ENCODE measurements around the gene NRG3. TPM values are rescaled to one million over a fixed set of nuclear protein-coding genes. Genes with fewer than 3 reads are reported as not detected.

Gene NRG3
- total and polyA plus RNA-seq, 2 of the 8 experiments (the other 6 are each of a cell fraction or from before 2014, with no cell fraction given) = 4.2 to 5.0 TPM

DNA sequence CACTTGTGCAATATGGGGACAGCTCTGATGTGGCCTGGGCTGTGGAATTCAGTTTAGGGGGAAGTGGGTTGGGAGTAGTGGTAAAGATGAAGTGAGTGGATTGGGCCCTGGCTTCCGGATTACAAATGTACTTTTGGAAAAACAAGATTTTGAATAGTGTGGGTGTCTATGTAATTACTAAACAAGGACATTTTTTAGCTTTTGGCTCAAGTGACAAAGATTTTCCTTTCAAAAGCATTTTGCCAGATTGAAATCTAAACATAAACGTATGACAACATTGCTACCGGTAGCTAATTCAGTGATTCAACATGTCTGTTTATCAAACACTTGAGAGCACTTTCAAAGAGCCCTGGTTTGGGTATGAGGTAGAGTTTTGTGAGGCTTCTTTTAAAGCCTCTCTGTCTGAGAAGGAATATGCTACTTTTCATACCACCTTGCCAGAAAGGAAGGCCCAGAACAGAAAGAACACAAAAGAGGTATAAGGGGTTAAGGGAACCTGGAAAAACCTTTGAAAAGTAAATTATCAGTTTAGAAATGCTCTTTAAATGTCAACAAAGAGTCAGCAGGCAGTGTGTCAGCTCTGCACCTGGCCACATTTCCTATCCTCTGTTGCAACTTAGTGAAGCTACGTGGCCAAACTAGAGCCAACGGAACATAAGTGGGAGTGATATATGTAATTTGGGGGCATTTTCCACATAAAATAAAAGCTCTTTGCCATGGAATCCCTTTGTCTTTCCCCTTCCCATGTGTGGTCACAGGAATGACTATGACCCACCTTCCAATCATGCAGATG, 516.1 kb downstream of the NRG3 start:
- H2AFZ ChIP-seq (ENCODE audit: low read length) = no peak overlapping the region
- H2BK5ac ChIP-seq (ENCODE audit: low read depth, low read length) = no peak overlapping the region
- no peak overlapping the region for H2BK120ac ChIP-seq (replicated peaks; ENCODE audit: low read depth, low read length)
- no peak overlapping the region for H3K14ac ChIP-seq (ENCODE audit: insufficient read length)
- no peak overlapping the region for H3K27ac ChIP-seq (ENCODE audit: low read depth, low read length)
- CTCF ChIA-PET (ENCODE audit: partially characterized antibody) = interaction anchor here (0.5 to 5.7 kb wide), 5 partner anchors 13 to 1106 kb away, joined by 3 to 29 read pairs (median 4); no protein-coding TSS in a partner anchor
- H2BK20ac ChIP-seq (ENCODE audit: low read length) = no peak overlapping the region
- H3K9me3 ChIP-seq (ENCODE audit: insufficient read depth in 2 of 2, low read depth in 1 of 2, low read length in 1 of 2) = no peaks in the 10 kb centered on the region
- H3K4me3 ChIP-seq (ENCODE audit: extremely low read depth in 1 of 4, insufficient read depth in 2 of 4, low read depth in 3 of 4, low read length in 4 of 4) = no peak overlapping the region
- no peak overlapping the region for H3K56ac ChIP-seq (replicated peaks; ENCODE audit: insufficient read length, low read depth, low read length)
- no peak overlapping the region for H3K23ac ChIP-seq (ENCODE audit: insufficient read length)
- H3K36me3 ChIP-seq (ENCODE audit: control insufficient read depth in 2 of 4, insufficient read depth in 4 of 4, low read length in 3 of 4) = no peaks in the 10 kb centered on the region
- H3K4me1 ChIP-seq (replicated peaks in 1 of 4; ENCODE audit: control insufficient read depth in 3 of 4, insufficient read depth in 4 of 4, low read length in 3 of 4) = 0 out of 7 replicates have a peak, but pooled peaks cover 0 to 2% (median 0%) of the 10 kb centered on the region in 4 experiments
- no peak overlapping the region for H3K18ac ChIP-seq (ENCODE audit: extremely low read depth, low read length)
- H3K79me1 ChIP-seq (ENCODE audit: low read depth, low read length) = no peaks in the 10 kb centered on the region
- POLR2A ChIA-PET (ENCODE audit: partially characterized antibody) = no interaction called here
- H4K20me1 ChIP-seq (replicated peaks in 1 of 2; ENCODE audit: control insufficient read depth in 1 of 2, insufficient read depth in 2 of 2, low read length in 2 of 2) = no peaks in the 10 kb centered on the region
- no peak overlapping the region for H4K5ac ChIP-seq (ENCODE audit: insufficient read length, low read depth, low read length)
- H3K79me2 ChIP-seq (ENCODE audit: control insufficient read depth in 1 of 2, insufficient read depth in 2 of 2, low read length in 2 of 2) = no peaks in the 10 kb centered on the region
- H4K8ac ChIP-seq (ENCODE audit: extremely low read depth, insufficient read depth, low read length) = no peak overlapping the region
- H3K4me2 ChIP-seq (ENCODE audit: insufficient read depth in 1 of 2, low read depth in 2 of 2, low read length in 2 of 2) = no peak overlapping the region
- H2BK12ac ChIP-seq (ENCODE audit: low read depth, low read length) = no peak overlapping the region
- no peak for FAIRE-seq
- H2BK15ac ChIP-seq (ENCODE audit: low read length) = no peak overlapping the region
- no peak for DNase-seq (ENCODE audit: low read depth in 1 of 2, low spot score in 2 of 2)
- peaks cover 2% of the 10 kb centered on the region; the same call in 1 of the 2 replicates for H3K23me2 ChIP-seq (ENCODE audit: low read depth, low read length)
- no peak overlapping the region for H3K9ac ChIP-seq (replicated peaks in 1 of 4; ENCODE audit: extremely low read depth in 1 of 4, low read depth in 3 of 4, low read length in 3 of 4)
- no peak overlapping the region for H2AK5ac ChIP-seq (ENCODE audit: low read depth, low read length)
- H3K4ac ChIP-seq (replicated peaks; ENCODE audit: insufficient read length, low read depth, low read length) = no peak overlapping the region
- H4K91ac ChIP-seq (replicated peaks; ENCODE audit: insufficient read length, low read length) = no peak overlapping the region
- WGBS, 2 experiments (ENCODE audit: extremely low coverage in 1 of 2, insufficient coverage in 1 of 2, insufficient read length in 1 of 2, insufficient replicate concordance in 2 of 2, low coverage in 1 of 2, low lambda C conversion rate in 2 of 2, missing lambda C conversion rate in 1 of 2) = 88% methylated on average over 5 of the region's 5 CpGs; no CpG with 5 or more reads in 1 of the 2 experiments
- no peaks in the 10 kb centered on the region for H3K27me3 ChIP-seq (replicated peaks in 1 of 4; ENCODE audit: control insufficient read depth in 3 of 4, extremely low read depth in 1 of 4, insufficient read depth in 3 of 4, low read length in 3 of 4)
- no peak for TF ChIP-seq MAFK (IDR thresholded peaks at IDR 0.05; ENCODE audit: low read depth, low read length)
- no peak for TF ChIP-seq CBX5 (IDR thresholded peaks at IDR 0.05; ENCODE audit: low read depth, low read length)
- no peak for TF ChIP-seq NRF1 (IDR thresholded peaks at IDR 0.05; ENCODE audit: low read depth, low read length)
- TF ChIP-seq POLR2AphosphoS5 (IDR thresholded peaks at IDR 0.05; ENCODE audit: low read depth, low read length) = no peak
- TF ChIP-seq, protein P1, sequence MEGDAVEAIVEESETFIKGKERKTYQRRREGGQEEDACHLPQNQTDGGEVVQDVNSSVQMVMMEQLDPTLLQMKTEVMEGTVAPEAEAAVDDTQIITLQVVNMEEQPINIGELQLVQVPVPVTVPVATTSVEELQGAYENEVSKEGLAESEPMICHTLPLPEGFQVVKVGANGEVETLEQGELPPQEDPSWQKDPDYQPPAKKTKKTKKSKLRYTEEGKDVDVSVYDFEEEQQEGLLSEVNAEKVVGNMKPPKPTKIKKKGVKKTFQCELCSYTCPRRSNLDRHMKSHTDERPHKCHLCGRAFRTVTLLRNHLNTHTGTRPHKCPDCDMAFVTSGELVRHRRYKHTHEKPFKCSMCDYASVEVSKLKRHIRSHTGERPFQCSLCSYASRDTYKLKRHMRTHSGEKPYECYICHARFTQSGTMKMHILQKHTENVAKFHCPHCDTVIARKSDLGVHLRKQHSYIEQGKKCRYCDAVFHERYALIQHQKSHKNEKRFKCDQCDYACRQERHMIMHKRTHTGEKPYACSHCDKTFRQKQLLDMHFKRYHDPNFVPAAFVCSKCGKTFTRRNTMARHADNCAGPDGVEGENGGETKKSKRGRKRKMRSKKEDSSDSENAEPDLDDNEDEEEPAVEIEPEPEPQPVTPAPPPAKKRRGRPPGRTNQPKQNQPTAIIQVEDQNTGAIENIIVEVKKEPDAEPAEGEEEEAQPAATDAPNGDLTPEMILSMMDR (IDR thresholded peaks at IDR 0.05; ENCODE audit: control extremely low read depth in 1 of 3, insufficient read depth in 1 of 3, low read depth in 1 of 3, low read length in 3 of 3) = no peak
- TF ChIP-seq RAD21 (IDR thresholded peaks at IDR 0.05 in 1 of 2, conservative IDR thresholded peaks at IDR 0.05 in 1 of 2; ENCODE audit: low read depth in 2 of 2, low read length in 2 of 2) = no peak
- no peak for TF ChIP-seq SP2 (IDR thresholded peaks at IDR 0.05; ENCODE audit: low read length)
- no peak for TF ChIP-seq SUZ12 (IDR thresholded peaks at IDR 0.05; ENCODE audit: low read length)
- no peak for TF ChIP-seq SIRT6 (IDR thresholded peaks at IDR 0.05; ENCODE audit: low read length)
- no peak for TF ChIP-seq SRF (IDR thresholded peaks at IDR 0.05; ENCODE audit: low read depth, low read length)
